Keratinocyte (primary cell): ENCODE results near the gene KIF1B.

Experiments
- EZH2 ChIP-seq: IDR thresholded peaks from one replicate; pipeline ENCODE4 v1.6.1; 2012; ENCODE audit warnings: inconsistent platforms, mild to moderate bottlenecking, low read length, moderate library complexity
- TF ChIP-seq, protein P1 (sequence below), 3 experiments: IDR thresholded peaks in 1 of 3; conservative IDR thresholded peaks in 1 of 3; optimal IDR thresholded peaks in 1 of 3; 2 replicates in 2 of 3; 3 replicates in 1 of 3; pipeline versions ENCODE3 to v1.5.1; 2011; ENCODE audit warnings: low read length in 3 of 3, mild to moderate bottlenecking in 3 of 3, moderate library complexity in 2 of 3, control low read depth in 1 of 3, inconsistent platforms in 1 of 3; ENCODE audit not compliant: insufficient read depth in 2 of 3; ENCODE audit errors: extremely low read depth in 1 of 3

DNA sequence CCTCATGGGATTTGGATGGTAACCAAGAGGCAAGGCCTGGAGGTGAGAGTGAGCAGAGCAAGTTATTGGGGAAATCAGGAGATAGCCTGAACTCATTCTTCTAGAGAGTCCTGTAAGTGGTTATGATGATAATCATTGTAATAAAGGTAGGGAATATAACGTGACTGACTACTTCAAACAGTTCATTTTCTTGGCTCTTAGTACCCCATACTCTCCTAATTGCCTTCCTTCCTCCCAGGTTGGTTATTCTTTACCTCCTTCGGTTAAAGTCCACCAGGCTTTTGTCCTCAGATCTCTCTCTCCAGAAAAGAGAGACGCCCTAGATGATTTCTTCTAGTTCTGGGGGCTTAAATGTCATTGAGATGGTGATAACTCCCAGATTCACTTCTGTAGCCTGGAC is 35.3 kb downstream of the KIF1B start:
- TF ChIP-seq, protein P1, sequence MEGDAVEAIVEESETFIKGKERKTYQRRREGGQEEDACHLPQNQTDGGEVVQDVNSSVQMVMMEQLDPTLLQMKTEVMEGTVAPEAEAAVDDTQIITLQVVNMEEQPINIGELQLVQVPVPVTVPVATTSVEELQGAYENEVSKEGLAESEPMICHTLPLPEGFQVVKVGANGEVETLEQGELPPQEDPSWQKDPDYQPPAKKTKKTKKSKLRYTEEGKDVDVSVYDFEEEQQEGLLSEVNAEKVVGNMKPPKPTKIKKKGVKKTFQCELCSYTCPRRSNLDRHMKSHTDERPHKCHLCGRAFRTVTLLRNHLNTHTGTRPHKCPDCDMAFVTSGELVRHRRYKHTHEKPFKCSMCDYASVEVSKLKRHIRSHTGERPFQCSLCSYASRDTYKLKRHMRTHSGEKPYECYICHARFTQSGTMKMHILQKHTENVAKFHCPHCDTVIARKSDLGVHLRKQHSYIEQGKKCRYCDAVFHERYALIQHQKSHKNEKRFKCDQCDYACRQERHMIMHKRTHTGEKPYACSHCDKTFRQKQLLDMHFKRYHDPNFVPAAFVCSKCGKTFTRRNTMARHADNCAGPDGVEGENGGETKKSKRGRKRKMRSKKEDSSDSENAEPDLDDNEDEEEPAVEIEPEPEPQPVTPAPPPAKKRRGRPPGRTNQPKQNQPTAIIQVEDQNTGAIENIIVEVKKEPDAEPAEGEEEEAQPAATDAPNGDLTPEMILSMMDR (optimal IDR thresholded peaks at IDR 0.05 in 1 of 3, IDR thresholded peaks at IDR 0.05 in 1 of 3, conservative IDR thresholded peaks at IDR 0.05 in 1 of 3; ENCODE audit: extremely low read depth in 1 of 3, insufficient read depth in 2 of 3, low read length in 3 of 3) = no peak
- TF ChIP-seq EZH2 = no peak
